Measurements from ENCODE around the gene LRRC36.

LRRC36 gene

GRCh38 chr16:67398546-67399217 is 72.1 kb downstream of the LRRC36 start:
- Histone ChIP-seq H3K4me2 (ENCODE audit: low read depth, low read length) (no peak overlapping the region), H3K9ac (ENCODE audit: low read length) (no peak overlapping the region)

GRCh38 chr16:67399218-67399733 is 72.7 kb downstream of the LRRC36 start:
- Histone ChIP-seq H3K36me3 (replicated peaks; ENCODE audit: insufficient read depth, low read length) (no peaks in the 10 kb centered on the region), H3K4me2 (ENCODE audit: low read depth, low read length) (peak overlapping the region; percentile 37; the same call in 1 of the 2 replicates), H2AFZ (ENCODE audit: low read length) (peak overlapping the region; percentile 56; the same call in 1 of the 2 replicates), H3F3A (ENCODE audit: insufficient read depth, low read length) (no peaks in the 10 kb centered on the region), H3K79me2 (ENCODE audit: low read length) (no peaks in the 10 kb centered on the region), H3K9me2 (replicated peaks; ENCODE audit: insufficient read depth, low read length) (no peaks in the 10 kb centered on the region), H3K9ac (ENCODE audit: low read length) (no peak overlapping the region), H3K9me3 (replicated peaks; ENCODE audit: insufficient read depth, low read length) (no peaks in the 10 kb centered on the region), H3K4me1 (ENCODE audit: low read length) (peaks cover 6% of the 10 kb centered on the region), H4K20me1 (ENCODE audit: insufficient read depth, low read length) (no peaks in the 10 kb centered on the region), H3K27ac (ENCODE audit: low read length) (no peak overlapping the region), H3K27me3 (replicated peaks; ENCODE audit: insufficient read depth, low read length) (peaks cover 14% of the 10 kb centered on the region), H3K4me3 (ENCODE audit: low read length) (peak overlapping the region; percentile 31; the same call in 1 of the 2 replicates)
- no peak for DNase-seq
- no peak for TF ChIP-seq EZH2phosphoT487 (IDR thresholded peaks at IDR 0.05; ENCODE audit: low read length)
- TF ChIP-seq EZH2 (optimal IDR thresholded peaks at IDR 0.05; ENCODE audit: low read depth, low read length) = no peak
- peak; percentile 72 for TF ChIP-seq CTCF (IDR thresholded peaks at IDR 0.05; ENCODE audit: low read length)

More at GRCh38 chr16:67398546-67399217, 72.1 kb downstream of the LRRC36 start:
- no peaks in the 10 kb centered on the region for H4K20me1 ChIP-seq (ENCODE audit: insufficient read depth, low read length)
- no peak overlapping the region for H3K27ac ChIP-seq (ENCODE audit: low read length)
- H3K9me3 ChIP-seq (replicated peaks; ENCODE audit: insufficient read depth, low read length) = no peaks in the 10 kb centered on the region
- H3K79me2 ChIP-seq (ENCODE audit: low read length) = no peaks in the 10 kb centered on the region
- no peak overlapping the region for H3K4me3 ChIP-seq (ENCODE audit: low read length)
- no peak for DNase-seq
- peaks cover 20% of the 10 kb centered on the region for H3K27me3 ChIP-seq (replicated peaks; ENCODE audit: insufficient read depth, low read length)
- H3K4me1 ChIP-seq (ENCODE audit: low read length) = peaks cover 6% of the 10 kb centered on the region
- TF ChIP-seq CTCF (IDR thresholded peaks at IDR 0.05; ENCODE audit: low read length) (no peak), EZH2 (optimal IDR thresholded peaks at IDR 0.05; ENCODE audit: low read depth, low read length) (no peak), EZH2phosphoT487 (IDR thresholded peaks at IDR 0.05; ENCODE audit: low read length) (no peak)
- H3K36me3 ChIP-seq (replicated peaks; ENCODE audit: insufficient read depth, low read length) = no peaks in the 10 kb centered on the region
- H3F3A ChIP-seq (ENCODE audit: insufficient read depth, low read length) = no peaks in the 10 kb centered on the region
- H3K9me2 ChIP-seq (replicated peaks; ENCODE audit: insufficient read depth, low read length) = no peaks in the 10 kb centered on the region
- H2AFZ ChIP-seq (ENCODE audit: low read length) = no peak overlapping the region

- Histone ChIP-seq H2AFZ (ENCODE audit: low read length) (no peak overlapping the region; the same call in 1 of the 2 replicates), H3F3A (ENCODE audit: insufficient read depth, low read length) (no peaks in the 10 kb centered on the region), H3K9ac (ENCODE audit: low read length) (no peak overlapping the region), H3K79me2 (ENCODE audit: low read length) (no peaks in the 10 kb centered on the region), H3K9me2 (replicated peaks; ENCODE audit: insufficient read depth, low read length) (no peaks in the 10 kb centered on the region), H3K4me1 (ENCODE audit: low read length) (peaks cover 6% of the 10 kb centered on the region), H3K27me3 (replicated peaks; ENCODE audit: insufficient read depth, low read length) (peaks cover 7% of the 10 kb centered on the region), H3K4me3 (ENCODE audit: low read length) (no peak overlapping the region), H3K9me3 (replicated peaks; ENCODE audit: insufficient read depth, low read length) (no peaks in the 10 kb centered on the region), H3K4me2 (ENCODE audit: low read depth, low read length) (no peak overlapping the region; the same call in 1 of the 2 replicates), H4K20me1 (ENCODE audit: insufficient read depth, low read length) (no peaks in the 10 kb centered on the region), H3K27ac (ENCODE audit: low read length) (no peak overlapping the region), H3K36me3 (replicated peaks; ENCODE audit: insufficient read depth, low read length) (no peaks in the 10 kb centered on the region)
- no peak for TF ChIP-seq EZH2 (optimal IDR thresholded peaks at IDR 0.05; ENCODE audit: low read depth, low read length)
- no peak for TF ChIP-seq CTCF (IDR thresholded peaks at IDR 0.05; ENCODE audit: low read length)
- TF ChIP-seq EZH2phosphoT487 (IDR thresholded peaks at IDR 0.05; ENCODE audit: low read length) = no peak
- no peak for DNase-seq
Observed at GRCh38 chr16:67399749-67400704, 73.4 kb downstream of the LRRC36 start.
